Thyroid gland (tissue), 4 donors: Measurements from ENCODE around the gene SCGB1C2. TPM values are rescaled to one million over a fixed set of nuclear protein-coding genes. Genes with fewer than 3 reads are reported as not detected.

Experiments
- DNase-seq, 2 donors: peaks; one replicate each; pipeline ENCODE4 v3.0.0-alpha.2; 2019
- H3K27ac ChIP-seq, 3 donors: fragments of 200-600 bp; sonication (generic); 1 replicate in 2 of 3; 2 replicates in 1 of 3; pipeline ENCODE4 v1.5.1; 2016 to 2019; ENCODE audit warnings: mild to moderate bottlenecking in 1 of 3, moderate library complexity in 1 of 3
- H3K27me3 ChIP-seq: fragments of 200-600 bp; sonication (generic); one replicate; pipeline ENCODE4 v1.5.1; 2019
- H3K36me3 ChIP-seq, 2 donors: fragments of 200-600 bp; sonication (generic); one replicate each; pipeline ENCODE4 v1.5.1; 2016 to 2019
- H3K4me1 ChIP-seq, 2 donors: fragments of 200-600 bp; sonication (generic); one replicate each; pipeline ENCODE4 v1.5.1; 2017 to 2019
- H3K4me3 ChIP-seq, 3 donors: fragments of 200-600 bp; sonication (generic); replicated peaks in 1 of 3; 1 replicate in 2 of 3; 2 replicates in 1 of 3; pipeline ENCODE4 v1.5.1; 2016; ENCODE audit warnings: mild to moderate bottlenecking in 1 of 3
- H3K9me3 ChIP-seq: fragments of 200-600 bp; sonication (generic); one replicate; pipeline ENCODE4 v1.5.1; 2017
- CTCF ChIP-seq, 6 experiments: fragments of 200-600 bp in 3 of 6; fragments of 450-650 bp in 3 of 6; sonication (generic) in 3 of 6; IDR thresholded peaks; one replicate each; pipeline ENCODE4 v1.5.1; 2016 to 2019; ENCODE audit warnings: antibody characterized with exemption in 6 of 6, mild to moderate bottlenecking in 2 of 6, inconsistent platforms in 1 of 6, moderate library complexity in 1 of 6
- POLR2A ChIP-seq, 2 donors: fragments of 450-650 bp; IDR thresholded peaks; one replicate each; pipeline ENCODE4 v1.6.1; 2017; ENCODE audit warnings: antibody characterized with exemption in 2 of 2, mild to moderate bottlenecking in 2 of 2, moderate library complexity in 1 of 2
- WGBS, 2 donors: methylation state at CpG; one replicate each; pipeline ENCODE4 v1.1.5; 2017; 5-methylcytosine and 5-hydroxymethylcytosine counted together
- intact Hi-C: fragments of 100-400 bp; cut with DNase I; formaldehyde crosslinking; loops from one replicate; pipeline ENCODE4 v1.15.1; 2023
- total RNA-seq, 4 donors: library from RNA; depleted of rRNA; stranded (reverse); fragments of >200 nt; gene quantifications; one replicate each; pipeline ENCODE4 v1.2.3, GENCODE V29; 2016

SCGB1C2 gene
- total RNA-seq, 4 donors from 2014 or later = not detected

DNA sequence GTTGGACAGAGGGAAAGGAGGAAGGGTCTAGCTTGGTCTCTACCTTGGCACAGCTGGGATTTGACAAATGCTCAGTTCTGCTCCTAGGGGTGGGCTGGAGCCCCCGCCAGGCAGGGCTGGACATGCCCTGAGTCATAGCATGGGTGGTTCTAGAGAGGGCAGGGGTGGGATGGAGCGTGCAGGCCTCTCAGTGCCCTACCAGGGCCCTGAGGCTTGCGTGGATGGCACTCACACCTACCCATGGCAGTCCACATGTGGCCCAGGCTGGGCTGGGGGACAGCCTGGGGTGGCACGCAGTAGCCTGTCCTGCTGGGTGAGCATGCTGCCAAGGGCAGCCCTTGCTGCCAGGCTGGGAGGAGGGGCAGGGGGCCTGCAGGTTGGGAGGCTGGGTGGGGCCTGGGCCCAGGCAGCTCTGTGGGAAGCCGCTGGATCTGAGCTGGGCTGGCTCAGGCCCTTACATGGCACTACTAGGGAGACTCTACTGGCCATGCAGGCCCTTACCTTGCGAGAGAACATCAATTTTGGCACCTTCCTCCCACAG lies 32.8 kb downstream of the SCGB1C2 start:
- WGBS, 2 donors = 87 to 98% methylated on average over 5 to 6 of the region's 6 CpGs
- no peaks in the 10 kb centered on the region for H3K36me3 ChIP-seq
- no peak overlapping the region for H3K27ac ChIP-seq
- no peak overlapping the region for H3K4me3 ChIP-seq
- H3K4me1 ChIP-seq = no peaks in the 10 kb centered on the region
- DNase-seq = no peak
- no peak for TF ChIP-seq POLR2A (IDR thresholded peaks at IDR 0.05)
- TF ChIP-seq CTCF (IDR thresholded peaks at IDR 0.05) = no peak
- intact Hi-C loops = no loop called here
- H3K27me3 ChIP-seq = no peaks in the 10 kb centered on the region
- no peaks in the 10 kb centered on the region for H3K9me3 ChIP-seq

GRCh38 chr17:171871-172270 lies 34.5 kb downstream of the SCGB1C2 start:
- intact Hi-C loops = no loop called here
- Histone ChIP-seq H3K4me3 (no peak overlapping the region), H3K4me1 (no peaks in the 10 kb centered on the region), H3K9me3 (no peaks in the 10 kb centered on the region), H3K36me3 (no peaks in the 10 kb centered on the region), H3K27ac (no peak overlapping the region), H3K27me3 (no peaks in the 10 kb centered on the region)
- TF ChIP-seq CTCF (IDR thresholded peaks at IDR 0.05) = no peak
- TF ChIP-seq POLR2A (IDR thresholded peaks at IDR 0.05) = no peak
- WGBS, 2 donors = 93 to 94% methylated on average over 8 to 9 of the region's 13 CpGs
- DNase-seq = no peak

DNA sequence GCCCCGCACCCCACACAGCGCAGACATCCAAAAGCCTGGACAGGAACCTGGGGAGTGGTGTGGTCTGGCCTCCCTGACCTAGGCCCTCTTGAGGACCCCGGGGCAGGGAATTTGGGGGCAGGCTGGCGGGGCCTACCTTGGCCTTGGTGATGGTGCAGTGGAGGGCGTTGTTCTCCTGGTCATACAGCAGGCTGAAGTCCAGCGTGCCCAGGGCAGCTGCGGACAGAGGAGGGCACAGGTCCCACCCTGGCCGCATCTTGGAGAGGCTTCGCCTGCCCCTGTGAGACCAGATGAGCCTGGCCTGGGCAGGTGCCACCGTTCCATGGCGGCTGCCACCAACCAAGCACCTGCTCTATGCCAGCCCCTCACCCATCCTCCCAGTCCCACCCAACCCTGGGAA lies 35.0 kb downstream of the SCGB1C2 start:
- TF ChIP-seq CTCF (IDR thresholded peaks at IDR 0.05) = no peak
- TF ChIP-seq POLR2A (IDR thresholded peaks at IDR 0.05) = no peak
- Histone ChIP-seq H3K36me3 (no peaks in the 10 kb centered on the region), H3K4me1 (no peaks in the 10 kb centered on the region), H3K9me3 (no peaks in the 10 kb centered on the region), H3K27ac (no peak overlapping the region), H3K4me3 (no peak overlapping the region), H3K27me3 (no peaks in the 10 kb centered on the region)
- 67 to 87% methylated on average over 3 to 5 of the region's 11 CpGs for WGBS, 2 donors
- DNase-seq = no peak
- intact Hi-C loops = no loop called here

DNA sequence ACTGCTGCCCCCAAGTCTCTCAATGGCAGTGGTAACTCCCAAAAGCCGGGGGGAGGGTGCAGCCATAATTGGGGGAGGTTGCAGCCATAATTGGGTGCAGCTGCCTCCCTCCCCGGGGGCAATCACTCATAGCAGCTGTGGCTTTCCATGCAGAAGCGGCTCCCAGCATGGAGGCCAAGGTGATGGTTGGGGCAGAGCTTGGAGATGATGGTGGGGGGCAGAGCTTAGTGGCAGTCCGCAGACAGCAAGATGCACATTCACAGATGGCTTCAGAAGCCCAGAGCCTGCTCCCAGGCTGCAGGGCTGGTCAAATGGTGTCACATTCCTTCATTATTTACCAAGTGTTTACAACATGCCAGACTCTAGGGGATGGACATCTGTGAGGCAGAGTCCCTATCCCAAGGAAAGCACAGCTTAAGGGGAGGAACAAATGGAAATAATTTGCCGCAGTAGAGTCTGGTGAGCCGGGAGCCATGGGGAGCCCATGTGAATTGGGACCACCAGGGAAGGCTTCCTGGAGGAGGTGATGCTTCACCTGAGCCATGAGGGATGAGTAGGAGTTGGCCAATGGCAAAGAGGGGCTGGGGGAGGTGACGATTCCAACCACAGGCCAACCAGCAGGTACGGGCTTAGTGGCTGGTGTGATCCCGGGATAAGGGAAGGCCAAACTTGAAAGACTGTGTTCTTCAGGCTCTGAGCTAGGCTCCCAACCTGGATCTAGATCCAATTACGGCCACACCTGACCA lies 36.0 kb downstream of the SCGB1C2 start:
- Histone ChIP-seq H3K36me3 (no peaks in the 10 kb centered on the region), H3K27ac (no peak overlapping the region), H3K4me3 (no peak overlapping the region), H3K4me1 (no peaks in the 10 kb centered on the region), H3K27me3 (no peaks in the 10 kb centered on the region), H3K9me3 (no peaks in the 10 kb centered on the region)
- 87% methylated on average over 10 of the region's 10 CpGs for WGBS, 2 donors
- no peak for DNase-seq
- intact Hi-C loops = no loop called here
- TF ChIP-seq CTCF (IDR thresholded peaks at IDR 0.05) (no peak), POLR2A (IDR thresholded peaks at IDR 0.05) (no peak)

DNA sequence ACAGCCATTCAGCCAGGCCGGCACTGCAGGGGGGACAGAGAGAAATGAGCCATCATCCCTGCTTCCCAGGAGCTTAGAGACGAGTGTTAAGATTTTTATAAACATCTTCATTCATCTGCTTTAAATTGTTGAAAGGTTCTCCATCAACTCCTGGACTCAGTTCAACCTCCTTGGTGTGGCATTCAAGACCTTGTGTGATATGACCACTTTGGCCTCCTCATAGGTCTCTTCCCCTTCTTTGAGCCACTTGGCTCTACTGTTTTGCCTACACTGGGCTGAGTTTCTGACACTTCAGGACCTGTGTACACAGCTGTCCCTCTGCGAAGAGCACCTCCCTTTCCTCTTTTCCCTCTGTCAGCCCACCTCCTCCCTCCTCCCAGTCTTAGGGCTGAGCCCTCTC lies 39.8 kb downstream of the SCGB1C2 start:
- no peak for TF ChIP-seq POLR2A (IDR thresholded peaks at IDR 0.05)
- no peak for TF ChIP-seq CTCF (IDR thresholded peaks at IDR 0.05)
- H3K27me3 ChIP-seq = peaks cover 6% of the 10 kb centered on the region
- 78 to 80% methylated on average over 3 of the region's 3 CpGs for WGBS, 2 donors

More for the DNA sequence above, 39.8 kb downstream of the SCGB1C2 start:
- Histone ChIP-seq H3K4me3 (no peak overlapping the region), H3K4me1 (peaks cover 0 to 14% of the 10 kb centered on the region in 2 donors), H3K27ac (no peak overlapping the region), H3K36me3 (no peaks in the 10 kb centered on the region), H3K9me3 (no peaks in the 10 kb centered on the region)
- intact Hi-C loops = no loop called here
- DNase-seq = no peak
